Gastrocnemius medialis (tissue), 4 donors: Measurements from ENCODE around the gene IRF2BPL.

ENCODE experiments used
- POLR2A ChIP-seq, 2 donors: fragments of 450-650 bp; IDR thresholded peaks; one replicate each; pipeline ENCODE4 v1.6.1; 2017; ENCODE audit warnings: antibody characterized with exemption in 2 of 2, mild to moderate bottlenecking in 2 of 2, moderate library complexity in 2 of 2
- TF ChIP-seq, protein P1 (sequence below), 5 experiments: fragments of 450-650 bp in 3 of 5; fragments of 200-600 bp in 2 of 5; sonication (generic) in 2 of 5; IDR thresholded peaks in 4 of 5; conservative IDR thresholded peaks in 1 of 5; 1 replicate in 4 of 5; 2 replicates in 1 of 5; pipeline ENCODE4 v1.5.1; 2016 to 2019; ENCODE audit warnings: antibody characterized with exemption in 5 of 5, mild to moderate bottlenecking in 3 of 5, moderate library complexity in 3 of 5

DNA sequence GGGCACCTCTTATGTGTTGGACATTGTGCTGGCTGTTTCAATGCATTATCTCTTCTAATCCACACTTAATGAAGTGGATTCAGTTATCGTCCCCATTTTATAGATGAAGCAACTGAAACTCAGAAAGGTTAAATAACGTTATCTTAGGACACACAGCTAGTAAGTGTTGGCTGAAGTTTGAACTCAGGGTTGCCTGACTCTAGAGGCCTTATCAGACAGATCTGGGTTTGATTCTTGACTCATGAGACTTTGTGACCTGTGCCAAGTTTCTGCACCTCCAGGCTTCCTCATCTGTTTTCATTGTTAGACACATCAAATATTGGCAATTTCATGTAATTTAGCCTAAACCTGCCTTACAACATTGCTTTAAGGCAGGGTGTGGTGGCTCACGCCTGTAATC, 18.2 kb upstream of the IRF2BPL start:
- TF ChIP-seq, protein P1, sequence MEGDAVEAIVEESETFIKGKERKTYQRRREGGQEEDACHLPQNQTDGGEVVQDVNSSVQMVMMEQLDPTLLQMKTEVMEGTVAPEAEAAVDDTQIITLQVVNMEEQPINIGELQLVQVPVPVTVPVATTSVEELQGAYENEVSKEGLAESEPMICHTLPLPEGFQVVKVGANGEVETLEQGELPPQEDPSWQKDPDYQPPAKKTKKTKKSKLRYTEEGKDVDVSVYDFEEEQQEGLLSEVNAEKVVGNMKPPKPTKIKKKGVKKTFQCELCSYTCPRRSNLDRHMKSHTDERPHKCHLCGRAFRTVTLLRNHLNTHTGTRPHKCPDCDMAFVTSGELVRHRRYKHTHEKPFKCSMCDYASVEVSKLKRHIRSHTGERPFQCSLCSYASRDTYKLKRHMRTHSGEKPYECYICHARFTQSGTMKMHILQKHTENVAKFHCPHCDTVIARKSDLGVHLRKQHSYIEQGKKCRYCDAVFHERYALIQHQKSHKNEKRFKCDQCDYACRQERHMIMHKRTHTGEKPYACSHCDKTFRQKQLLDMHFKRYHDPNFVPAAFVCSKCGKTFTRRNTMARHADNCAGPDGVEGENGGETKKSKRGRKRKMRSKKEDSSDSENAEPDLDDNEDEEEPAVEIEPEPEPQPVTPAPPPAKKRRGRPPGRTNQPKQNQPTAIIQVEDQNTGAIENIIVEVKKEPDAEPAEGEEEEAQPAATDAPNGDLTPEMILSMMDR (IDR thresholded peaks at IDR 0.05 in 4 of 5, conservative IDR thresholded peaks at IDR 0.05 in 1 of 5), result no peak
- TF ChIP-seq POLR2A (IDR thresholded peaks at IDR 0.05), result no peak
